ENCODE measurements around the gene GPR65. TPM values are rescaled to one million over a fixed set of nuclear protein-coding genes. Genes with fewer than 3 reads are reported as not detected.

The GPR65 gene
- total and polyA plus RNA-seq, 9 of the 15 experiments (the other 6 are each of a cell fraction or from before 2014, with no cell fraction given): 0.03 to 0.11 (median 0.04) TPM; not detected in 6

- TF ChIP-seq, protein P1, sequence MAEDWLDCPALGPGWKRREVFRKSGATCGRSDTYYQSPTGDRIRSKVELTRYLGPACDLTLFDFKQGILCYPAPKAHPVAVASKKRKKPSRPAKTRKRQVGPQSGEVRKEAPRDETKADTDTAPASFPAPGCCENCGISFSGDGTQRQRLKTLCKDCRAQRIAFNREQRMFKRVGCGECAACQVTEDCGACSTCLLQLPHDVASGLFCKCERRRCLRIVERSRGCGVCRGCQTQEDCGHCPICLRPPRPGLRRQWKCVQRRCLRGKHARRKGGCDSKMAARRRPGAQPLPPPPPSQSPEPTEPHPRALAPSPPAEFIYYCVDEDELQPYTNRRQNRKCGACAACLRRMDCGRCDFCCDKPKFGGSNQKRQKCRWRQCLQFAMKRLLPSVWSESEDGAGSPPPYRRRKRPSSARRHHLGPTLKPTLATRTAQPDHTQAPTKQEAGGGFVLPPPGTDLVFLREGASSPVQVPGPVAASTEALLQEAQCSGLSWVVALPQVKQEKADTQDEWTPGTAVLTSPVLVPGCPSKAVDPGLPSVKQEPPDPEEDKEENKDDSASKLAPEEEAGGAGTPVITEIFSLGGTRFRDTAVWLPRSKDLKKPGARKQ (CRISPR knock-in tag; IDR thresholded peaks at IDR 0.05): no peak
- no peak for TF ChIP-seq HMG20A (CRISPR knock-in tag; conservative IDR thresholded peaks at IDR 0.05)
- no peak for TF ChIP-seq POLR2H (tag; IDR thresholded peaks at IDR 0.05; ENCODE audit: low read depth)
- TF ChIP-seq TRIM24 (IDR thresholded peaks at IDR 0.05): no peak
- TF ChIP-seq ZKSCAN1 (IDR thresholded peaks at IDR 0.05; ENCODE audit: low read depth, low read length): no peak
- TF ChIP-seq E2F4 (CRISPR knock-in tag; IDR thresholded peaks at IDR 0.05; ENCODE audit: low read depth): no peak
- TF ChIP-seq, protein P2, sequence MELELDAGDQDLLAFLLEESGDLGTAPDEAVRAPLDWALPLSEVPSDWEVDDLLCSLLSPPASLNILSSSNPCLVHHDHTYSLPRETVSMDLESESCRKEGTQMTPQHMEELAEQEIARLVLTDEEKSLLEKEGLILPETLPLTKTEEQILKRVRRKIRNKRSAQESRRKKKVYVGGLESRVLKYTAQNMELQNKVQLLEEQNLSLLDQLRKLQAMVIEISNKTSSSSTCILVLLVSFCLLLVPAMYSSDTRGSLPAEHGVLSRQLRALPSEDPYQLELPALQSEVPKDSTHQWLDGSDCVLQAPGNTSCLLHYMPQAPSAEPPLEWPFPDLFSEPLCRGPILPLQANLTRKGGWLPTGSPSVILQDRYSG (tag; conservative IDR thresholded peaks at IDR 0.05; ENCODE audit: low read depth): no peak
- TF ChIP-seq, protein P3, sequence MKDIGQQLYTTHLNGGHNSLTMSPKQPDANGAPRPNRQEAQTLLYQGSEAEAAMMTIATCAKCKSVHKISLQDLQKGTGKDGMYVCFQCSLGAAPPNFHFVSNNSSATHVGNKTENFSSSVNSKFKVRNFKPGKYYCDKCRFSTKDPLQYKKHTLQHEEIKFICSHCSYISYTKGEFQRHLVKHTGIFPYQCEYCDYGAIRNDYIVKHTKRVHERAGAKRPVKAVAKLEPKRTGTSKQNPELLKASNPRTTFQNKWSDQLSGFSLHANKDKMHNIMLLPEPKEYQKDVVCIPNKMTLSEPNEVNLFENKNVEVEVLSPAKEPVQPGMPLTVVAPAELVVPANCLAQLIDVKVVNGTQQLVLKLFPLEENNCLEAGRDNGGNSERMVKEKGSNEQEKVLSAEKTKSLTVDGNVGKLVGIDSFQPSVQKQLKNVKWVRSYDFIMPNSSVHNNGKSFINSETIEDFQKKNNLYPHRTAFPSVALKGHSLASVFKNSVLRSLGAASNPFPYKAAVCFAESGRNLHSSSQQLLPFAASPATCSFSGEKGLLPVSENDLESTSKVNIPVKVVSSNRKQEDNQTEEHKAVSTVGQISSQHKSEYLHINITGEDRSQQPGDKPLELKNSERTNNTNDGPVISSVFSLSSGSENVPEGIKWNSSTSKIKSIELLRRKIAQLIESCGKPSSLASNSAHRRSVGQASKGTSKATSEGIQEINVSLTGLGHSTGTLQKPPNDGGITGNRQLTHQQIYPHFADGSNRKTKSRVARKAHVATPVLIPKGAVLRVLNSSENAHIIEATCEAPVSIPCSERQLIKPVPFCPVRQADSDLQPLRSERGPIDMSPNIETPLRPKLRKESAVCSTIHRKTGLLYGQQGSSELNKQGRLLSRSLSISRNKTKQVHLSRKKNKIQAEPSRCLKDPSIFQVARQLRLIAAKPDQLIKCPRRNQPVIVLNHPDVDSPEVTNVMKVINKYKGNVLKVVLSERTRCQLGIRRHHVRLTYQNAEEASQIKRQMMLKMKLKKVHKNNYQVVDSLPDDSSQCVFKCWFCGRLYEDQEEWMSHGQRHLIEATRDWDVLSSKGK (CRISPR knock-in tag; IDR thresholded peaks at IDR 0.05): no peak
- TF ChIP-seq, protein P4, sequence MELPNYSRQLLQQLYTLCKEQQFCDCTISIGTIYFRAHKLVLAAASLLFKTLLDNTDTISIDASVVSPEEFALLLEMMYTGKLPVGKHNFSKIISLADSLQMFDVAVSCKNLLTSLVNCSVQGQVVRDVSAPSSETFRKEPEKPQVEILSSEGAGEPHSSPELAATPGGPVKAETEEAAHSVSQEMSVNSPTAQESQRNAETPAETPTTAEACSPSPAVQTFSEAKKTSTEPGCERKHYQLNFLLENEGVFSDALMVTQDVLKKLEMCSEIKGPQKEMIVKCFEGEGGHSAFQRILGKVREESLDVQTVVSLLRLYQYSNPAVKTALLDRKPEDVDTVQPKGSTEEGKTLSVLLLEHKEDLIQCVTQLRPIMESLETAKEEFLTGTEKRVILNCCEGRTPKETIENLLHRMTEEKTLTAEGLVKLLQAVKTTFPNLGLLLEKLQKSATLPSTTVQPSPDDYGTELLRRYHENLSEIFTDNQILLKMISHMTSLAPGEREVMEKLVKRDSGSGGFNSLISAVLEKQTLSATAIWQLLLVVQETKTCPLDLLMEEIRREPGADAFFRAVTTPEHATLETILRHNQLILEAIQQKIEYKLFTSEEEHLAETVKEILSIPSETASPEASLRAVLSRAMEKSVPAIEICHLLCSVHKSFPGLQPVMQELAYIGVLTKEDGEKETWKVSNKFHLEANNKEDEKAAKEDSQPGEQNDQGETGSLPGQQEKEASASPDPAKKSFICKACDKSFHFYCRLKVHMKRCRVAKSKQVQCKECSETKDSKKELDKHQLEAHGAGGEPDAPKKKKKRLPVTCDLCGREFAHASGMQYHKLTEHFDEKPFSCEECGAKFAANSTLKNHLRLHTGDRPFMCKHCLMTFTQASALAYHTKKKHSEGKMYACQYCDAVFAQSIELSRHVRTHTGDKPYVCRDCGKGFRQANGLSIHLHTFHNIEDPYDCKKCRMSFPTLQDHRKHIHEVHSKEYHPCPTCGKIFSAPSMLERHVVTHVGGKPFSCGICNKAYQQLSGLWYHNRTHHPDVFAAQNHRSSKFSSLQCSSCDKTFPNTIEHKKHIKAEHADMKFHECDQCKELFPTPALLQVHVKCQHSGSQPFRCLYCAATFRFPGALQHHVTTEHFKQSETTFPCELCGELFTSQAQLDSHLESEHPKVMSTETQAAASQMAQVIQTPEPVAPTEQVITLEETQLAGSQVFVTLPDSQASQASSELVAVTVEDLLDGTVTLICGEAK (IDR thresholded peaks at IDR 0.05): no peak
- TF ChIP-seq, protein P4 (CRISPR knock-in tag; IDR thresholded peaks at IDR 0.05): no peak
Measured at GRCh38 chr14:87967496-87967895, 37.4 kb upstream of the GPR65 start (continued).

All from K562 (cell line).